DMS 273 (cell line): ENCODE results near the gene SHB.

Source experiments
- DNase-seq: peaks from one replicate; lab custom pipeline; 2025; ENCODE audit not compliant: unreplicated experiment; lab: John Stamatoyannopoulos, UW

Gene SHB

GRCh38 chr9:38068701-38069628 lies at the start of gene SHB:
Gene SHB, minus strand, starts transcription at chr9:38069227. Its CDS starts 582 bp downstream, at chr9:38068645.
- peak; percentile 89 for DNase-seq

GRCh38 chr9:38117651-38118050 lies 48.6 kb upstream of the SHB start:
- peak; percentile 96 for DNase-seq

GRCh38 chr9:38114905-38115304 lies 45.9 kb upstream of the SHB start:
- DNase-seq = no peak

- no peak for DNase-seq
Observed at GRCh38 chr9:38112456-38112855, 43.4 kb upstream of the SHB start.

GRCh38 chr9:38112049-38112448 lies 43.0 kb upstream of the SHB start:
- no peak for DNase-seq

GRCh38 chr9:38110476-38110875 lies 41.4 kb upstream of the SHB start:
- no peak for DNase-seq

- no peak for DNase-seq
Observed at GRCh38 chr9:38109601-38110000, 40.6 kb upstream of the SHB start.

GRCh38 chr9:38108326-38108725 lies 39.3 kb upstream of the SHB start:
- DNase-seq = no peak

- DNase-seq = no peak
Observed at GRCh38 chr9:38107811-38108304, 38.8 kb upstream of the SHB start.

- DNase-seq = no peak
Observed at GRCh38 chr9:38107405-38107804, 38.4 kb upstream of the SHB start.

GRCh38 chr9:38106488-38106887 lies 37.5 kb upstream of the SHB start:
- peak; percentile 54 for DNase-seq

- no peak for DNase-seq
Observed at GRCh38 chr9:38103340-38103739, 34.3 kb upstream of the SHB start.

GRCh38 chr9:38101423-38101822 lies 32.4 kb upstream of the SHB start:
- DNase-seq = no peak

GRCh38 chr9:38096238-38096805 lies 27.3 kb upstream of the SHB start:
- DNase-seq = peak; percentile 24

- DNase-seq = no peak
Observed at GRCh38 chr9:38094165-38094564, 25.1 kb upstream of the SHB start.

- no peak for DNase-seq
Observed at GRCh38 chr9:38092656-38093055, 23.6 kb upstream of the SHB start.

GRCh38 chr9:38092200-38092524 lies 23.1 kb upstream of the SHB start:
- DNase-seq = no peak

- DNase-seq = no peak
Observed at GRCh38 chr9:38091310-38092199, 22.5 kb upstream of the SHB start.

GRCh38 chr9:38090170-38090569 lies 21.1 kb upstream of the SHB start:
- no peak for DNase-seq

- no peak for DNase-seq
Observed at GRCh38 chr9:38089387-38090165, 20.5 kb upstream of the SHB start.
